NCI-H2227 treated with DMSO at 0.1 percent for 48 hours (cell line): ENCODE results near the gene ALG9.

Source experiments
- DNase-seq: peaks from one replicate; lab custom pipeline; 2025; lab: John Stamatoyannopoulos, UW

ALG9 gene

DNA sequence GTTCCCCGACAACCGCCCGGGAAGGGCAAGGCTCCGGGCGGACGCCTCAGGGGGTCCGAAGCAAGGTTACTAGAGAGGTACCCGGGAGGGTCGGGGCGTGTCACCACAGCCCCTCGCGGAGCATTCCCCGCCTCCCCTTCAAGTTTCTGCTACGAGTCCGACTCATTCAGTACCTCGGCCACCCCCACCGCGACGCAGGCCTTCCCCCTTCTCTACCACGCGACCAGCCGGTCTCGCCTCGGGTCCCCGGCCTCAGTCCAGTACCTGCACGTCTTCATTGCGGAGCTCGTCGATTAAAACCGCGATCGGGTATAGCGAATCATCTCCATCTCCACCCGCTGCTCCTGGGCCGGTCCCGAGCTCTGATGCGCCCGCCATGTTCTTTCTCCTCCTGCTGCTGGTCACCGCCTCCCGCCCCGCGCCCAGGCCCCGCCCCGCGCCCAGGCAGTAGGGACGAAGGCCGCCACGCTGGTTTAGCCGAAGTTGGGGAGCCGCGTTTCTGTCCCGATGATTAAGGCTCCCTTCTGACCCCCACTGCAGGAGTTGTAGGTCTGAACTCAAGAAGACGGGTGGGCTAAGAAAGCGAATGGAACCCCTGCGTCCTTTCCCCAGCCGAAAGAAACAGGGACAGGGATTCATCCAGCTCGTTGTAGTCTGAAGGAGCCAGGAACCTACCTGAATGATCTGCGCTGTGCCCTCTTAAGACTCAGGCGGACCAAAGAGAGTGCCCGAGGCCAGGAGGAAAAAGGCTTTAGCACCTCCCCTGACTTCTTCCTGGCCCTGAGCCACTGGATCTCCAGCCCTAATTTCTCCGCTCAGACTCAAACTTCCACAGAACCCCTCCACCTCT, 105.2 kb downstream of the ALG9 start, which contains the start of gene PPP2R1B:
Gene PPP2R1B (minus strand): TSS at position 406 of the 850 bp plus-strand sequence. CDS start 28 bp downstream, at position 378.
- DNase-seq = peak; percentile 77

DNA sequence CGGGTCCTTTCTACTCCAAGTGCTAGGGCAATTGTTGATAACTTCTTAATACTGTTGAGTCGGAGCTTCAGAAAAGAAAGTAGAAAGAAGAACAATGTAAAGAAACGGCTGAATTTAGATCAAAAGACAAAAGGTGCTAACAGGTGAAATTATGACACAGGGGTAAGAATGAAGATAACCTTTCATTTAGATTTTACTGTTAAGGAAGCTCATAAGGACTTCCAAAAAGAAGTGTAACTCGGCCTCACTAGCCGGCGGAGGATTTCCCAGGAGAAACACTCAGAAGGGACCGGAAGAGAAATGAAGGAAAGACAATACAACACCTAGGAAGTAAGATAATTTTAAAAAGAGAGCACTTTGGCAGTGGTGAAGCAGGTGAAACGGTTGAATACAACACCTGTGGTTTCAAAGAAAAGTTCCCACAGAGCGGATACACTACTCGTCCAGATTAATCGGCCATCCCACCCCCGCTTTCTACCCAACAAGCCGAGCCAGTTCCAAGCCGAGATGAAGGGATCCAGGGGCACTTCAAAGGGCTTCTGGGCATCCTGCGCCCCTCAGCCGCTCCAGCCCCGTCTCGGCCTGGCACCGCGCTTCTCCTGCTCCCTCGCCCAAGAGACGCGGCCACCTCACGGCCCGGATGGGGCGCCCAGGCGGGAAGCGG, 105.9 kb downstream of the ALG9 start:
- no peak for DNase-seq

- no peak for DNase-seq
Observed at GRCh38 chr11:111764621-111765020, 106.8 kb downstream of the ALG9 start.

- DNase-seq = peak; percentile 4
Observed at GRCh38 chr11:111762981-111763643, 108.3 kb downstream of the ALG9 start.

GRCh38 chr11:111762526-111762925, 108.9 kb downstream of the ALG9 start:
- no peak for DNase-seq

DNA sequence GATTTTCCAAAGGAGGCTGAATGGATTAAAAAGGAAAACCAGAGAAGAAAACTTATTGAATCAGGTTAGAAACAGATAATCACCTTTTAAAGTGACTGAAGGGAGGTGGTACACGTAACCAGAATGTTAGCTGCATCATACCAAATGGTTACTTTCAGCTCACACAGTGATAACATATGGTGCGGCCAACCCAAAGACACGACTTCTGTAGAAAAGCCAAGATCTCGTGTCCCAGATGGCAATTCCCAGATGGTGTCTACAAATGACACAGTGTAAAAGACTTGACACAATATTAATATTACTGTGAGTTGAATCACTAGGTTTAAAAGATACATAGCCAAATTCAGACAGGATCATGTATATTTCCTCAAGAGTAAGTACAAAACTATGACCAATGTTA, 110.3 kb downstream of the ALG9 start:
- no peak for DNase-seq

DNA sequence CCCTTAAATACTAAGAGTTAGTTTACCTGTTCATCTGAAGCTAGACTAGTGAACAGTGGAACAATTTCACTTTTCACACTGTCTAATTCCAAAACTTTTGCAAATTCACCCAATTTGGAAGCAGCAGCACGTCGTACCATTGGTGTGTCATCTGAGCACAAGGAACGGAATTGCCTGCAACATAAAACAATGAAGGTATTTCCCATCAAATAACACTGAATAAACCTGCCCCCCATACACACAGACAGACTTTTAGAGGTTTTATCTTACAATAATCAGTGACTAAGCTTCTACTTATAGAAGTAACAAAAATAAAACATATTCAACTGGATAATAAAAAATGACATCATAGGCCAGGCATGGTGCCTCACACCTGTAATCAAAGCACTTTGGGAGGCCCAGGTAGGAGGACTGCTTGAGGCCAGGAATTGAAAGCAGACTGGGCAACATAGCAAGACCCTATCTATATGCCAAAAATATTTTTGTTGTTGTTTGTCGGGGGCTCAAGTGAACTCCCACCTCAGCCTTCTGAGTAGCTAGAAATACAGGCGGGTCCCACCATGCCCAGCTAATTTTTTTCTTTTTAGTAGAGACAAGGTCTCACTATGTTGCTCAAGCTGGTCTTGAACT, 111.5 kb downstream of the ALG9 start:
- no peak for DNase-seq

DNA sequence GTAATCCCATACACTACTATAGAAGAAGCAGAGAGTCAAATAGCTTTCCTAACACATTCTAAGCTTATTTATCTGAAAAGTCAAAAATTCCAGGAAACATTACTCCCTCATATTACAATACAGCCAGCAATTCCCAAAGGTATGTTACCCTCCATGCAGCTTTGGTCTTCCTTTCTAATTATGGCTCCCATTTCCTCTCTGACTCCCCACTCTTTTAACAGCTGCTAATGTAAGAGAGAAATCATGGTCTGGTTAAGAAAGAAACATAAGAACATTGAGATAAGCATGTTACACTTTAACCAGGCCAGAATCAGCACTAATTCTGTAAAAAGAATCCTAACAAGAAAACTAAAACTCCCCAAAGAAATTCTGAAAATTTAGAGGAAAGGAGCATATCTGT, 112.0 kb downstream of the ALG9 start:
- DNase-seq = no peak

DNA sequence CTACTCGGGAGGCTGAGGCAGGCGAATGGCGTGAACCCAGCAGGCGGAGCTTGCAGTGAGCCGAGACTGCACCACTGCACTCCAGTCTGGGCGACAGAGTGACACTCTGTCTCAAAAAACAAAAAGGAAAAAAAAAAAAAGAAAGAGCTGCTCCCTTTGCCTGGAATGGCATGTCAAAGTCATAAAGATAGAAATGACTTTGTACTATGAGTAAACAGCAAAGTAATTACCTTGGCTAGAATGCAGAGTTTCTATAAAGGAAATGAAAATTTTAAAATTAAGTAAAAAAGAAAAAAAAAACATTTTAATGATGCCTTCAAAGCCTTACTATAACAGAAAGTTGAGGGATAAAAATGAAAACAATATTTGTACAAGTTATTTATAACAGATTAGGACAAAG, 115.3 kb downstream of the ALG9 start:
- no peak for DNase-seq

DNA sequence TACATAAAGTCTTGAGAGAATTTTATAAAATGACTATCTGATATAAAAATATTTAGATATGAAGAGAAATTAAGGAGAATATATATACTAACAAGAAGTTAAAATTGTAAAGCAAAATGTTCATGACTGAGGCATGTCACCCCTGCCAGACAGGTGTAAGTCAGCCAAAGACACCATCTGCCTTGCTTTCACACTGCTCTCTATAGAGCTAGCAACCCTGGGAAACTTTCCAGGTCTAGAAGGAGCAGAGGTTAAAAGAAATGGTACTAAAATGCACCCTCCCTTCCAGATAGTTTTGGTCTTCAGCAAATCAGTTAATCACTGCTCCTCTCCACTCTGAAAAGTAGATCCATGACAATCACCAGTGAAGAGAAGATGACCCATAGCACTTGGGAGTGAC, 121.7 kb downstream of the ALG9 start:
- DNase-seq = no peak

GRCh38 chr11:111748035-111748804, 123.2 kb downstream of the ALG9 start:
- DNase-seq = no peak

- no peak for DNase-seq
Observed at GRCh38 chr11:111745719-111746504, 125.5 kb downstream of the ALG9 start.

- DNase-seq = no peak
Observed at GRCh38 chr11:111743700-111744099, 127.7 kb downstream of the ALG9 start.

DNA sequence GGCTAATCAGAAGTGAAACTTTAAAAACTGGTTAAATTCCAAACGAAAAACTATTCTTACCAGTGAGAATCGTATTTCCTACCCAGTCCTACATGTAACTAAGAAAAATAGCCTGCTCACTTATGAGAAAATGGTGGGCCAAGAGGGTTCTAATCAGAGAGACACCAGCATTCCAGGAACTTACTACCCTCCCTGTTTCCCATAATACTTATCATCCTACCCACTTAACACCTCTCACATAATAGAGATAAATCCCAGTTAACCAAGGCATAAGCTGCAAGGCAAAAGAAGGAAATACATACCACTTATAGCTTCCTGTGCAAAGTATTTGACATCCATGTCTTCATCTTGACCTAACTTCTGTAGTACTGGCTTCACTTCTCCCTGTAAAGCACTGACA, 129.6 kb downstream of the ALG9 start:
- DNase-seq = no peak

- no peak for DNase-seq
Observed at GRCh38 chr11:111739299-111739698, 132.1 kb downstream of the ALG9 start.

GRCh38 chr11:111737444-111738210, 133.8 kb downstream of the ALG9 start:
- no peak for DNase-seq

GRCh38 chr11:111736621-111737443, 134.5 kb downstream of the ALG9 start:
- no peak for DNase-seq
